ENCODE results near the gene MTG2.

The MTG2 gene

GRCh38 chr20:62219101-62219991 lies 36.5 kb downstream of the MTG2 start:
- no peak for DNase-seq (ENCODE audit: low read depth in 1 of 2, low spot score in 1 of 2)

- DNase-seq (ENCODE audit: low read depth in 1 of 2, low spot score in 1 of 2) = peak in 1 of 2 donors; percentile 13
Observed at GRCh38 chr20:62219992-62220665, 37.3 kb downstream of the MTG2 start, which contains the start of gene HRH3. HRH3 (minus strand) TSS chr20:62220278; CDS start chr20:62219970, 308 bp downstream.

GRCh38 chr20:62220666-62221568 lies 38.1 kb downstream of the MTG2 start:
- no peak for DNase-seq (ENCODE audit: low read depth in 1 of 2, low spot score in 1 of 2)

GRCh38 chr20:62222266-62222850 lies 39.5 kb downstream of the MTG2 start:
- DNase-seq (ENCODE audit: low read depth in 1 of 2, low spot score in 1 of 2) = no peak

GRCh38 chr20:62222972-62223371 lies 40.1 kb downstream of the MTG2 start:
- DNase-seq (ENCODE audit: low read depth in 1 of 2, low spot score in 1 of 2) = no peak

GRCh38 chr20:62223571-62223970 lies 40.7 kb downstream of the MTG2 start:
- no peak for DNase-seq (ENCODE audit: low read depth in 1 of 2, low spot score in 1 of 2)

GRCh38 chr20:62224113-62224855 lies 41.5 kb downstream of the MTG2 start:
- no peak for DNase-seq (ENCODE audit: low read depth in 1 of 2, low spot score in 1 of 2)

GRCh38 chr20:62225026-62225425 lies 42.2 kb downstream of the MTG2 start:
- no peak for DNase-seq (ENCODE audit: low read depth in 1 of 2, low spot score in 1 of 2)

- no peak for DNase-seq (ENCODE audit: low read depth in 1 of 2, low spot score in 1 of 2)
Observed at GRCh38 chr20:62225820-62226635, 43.2 kb downstream of the MTG2 start.

- no peak for DNase-seq (ENCODE audit: low read depth in 1 of 2, low spot score in 1 of 2)
Observed at GRCh38 chr20:62226707-62227590, 44.1 kb downstream of the MTG2 start.

GRCh38 chr20:62227591-62227976 lies 44.8 kb downstream of the MTG2 start:
- no peak for DNase-seq (ENCODE audit: low read depth in 1 of 2, low spot score in 1 of 2)

GRCh38 chr20:62227977-62228958 lies 45.4 kb downstream of the MTG2 start:
- no peak for DNase-seq (ENCODE audit: low read depth in 1 of 2, low spot score in 1 of 2)

GRCh38 chr20:62228982-62229545 lies 46.2 kb downstream of the MTG2 start:
- no peak for DNase-seq (ENCODE audit: low read depth in 1 of 2, low spot score in 1 of 2)

- DNase-seq (ENCODE audit: low read depth in 1 of 2, low spot score in 1 of 2) = no peak
Observed at GRCh38 chr20:62229667-62230066, 46.8 kb downstream of the MTG2 start.

GRCh38 chr20:62230276-62230675 lies 47.4 kb downstream of the MTG2 start:
- no peak for DNase-seq (ENCODE audit: low read depth in 1 of 2, low spot score in 1 of 2)

- DNase-seq (ENCODE audit: low read depth in 1 of 2, low spot score in 1 of 2) = no peak
Observed at GRCh38 chr20:62230696-62231095, 47.9 kb downstream of the MTG2 start.

GRCh38 chr20:62231292-62231691 lies 48.5 kb downstream of the MTG2 start:
- no peak for DNase-seq (ENCODE audit: low read depth in 1 of 2, low spot score in 1 of 2)
